HL-60 (cell line): ENCODE measurements around the gene SNX3.

Experiments
- DNase-seq, 2 experiments: peaks; one replicate each; pipeline ENCODE4 v3.0.0-alpha.2; 2010 to 2020; ENCODE audit warnings: low read depth in 1 of 2, low spot score in 1 of 2
- H3K27ac ChIP-seq: fragments of 250-450 bp; sonication (Bioruptor Pico); replicated peaks from 2 replicates; pipeline ENCODE4 v1.5.1; 2020; ENCODE audit warnings: mild to moderate bottlenecking, moderate library complexity
- H3K27me3 ChIP-seq: fragments of 250-450 bp; sonication (Bioruptor Pico); 2 replicates; pipeline ENCODE4 v1.5.1; 2021; ENCODE audit warnings: mild to moderate bottlenecking, moderate library complexity; ENCODE audit not compliant: insufficient read depth, poor library complexity, severe bottlenecking
- H3K4me3 ChIP-seq: replicated peaks from 2 replicates; pipeline ENCODE4 v1.5.1; 2011; ENCODE audit warnings: mild to moderate bottlenecking, control low read depth, low read length; ENCODE audit not compliant: insufficient read depth
- GABPA ChIP-seq: IDR thresholded peaks from 2 replicates; pipeline ENCODE4 v1.6.1; 2012; ENCODE audit warnings: low read depth
- POLR2AphosphoS5 ChIP-seq: IDR thresholded peaks from 2 replicates; pipeline ENCODE4 v1.6.1; 2012; ENCODE audit warnings: low read depth
- REST ChIP-seq: IDR thresholded peaks from 2 replicates; pipeline ENCODE4 v1.6.1; 2012; ENCODE audit warnings: low read depth; ENCODE audit not compliant: insufficient replicate concordance
- SPI1 ChIP-seq: IDR thresholded peaks from 2 replicates; pipeline ENCODE4 v1.6.1; 2012; ENCODE audit warnings: low read depth, mild to moderate bottlenecking, borderline replicate concordance
- TF ChIP-seq, protein P1 (sequence below): IDR thresholded peaks from one replicate; pipeline ENCODE4 v1.5.1; 2011; ENCODE audit warnings: low read length, control low read depth, inconsistent platforms; ENCODE audit not compliant: insufficient read depth

The SNX3 gene

GRCh38 chr6:108186226-108186625 lies 74.6 kb downstream of the SNX3 start:
- TF ChIP-seq REST (no peak), POLR2AphosphoS5 (no peak), SPI1 (no peak), GABPA (no peak)
- TF ChIP-seq, protein P1, sequence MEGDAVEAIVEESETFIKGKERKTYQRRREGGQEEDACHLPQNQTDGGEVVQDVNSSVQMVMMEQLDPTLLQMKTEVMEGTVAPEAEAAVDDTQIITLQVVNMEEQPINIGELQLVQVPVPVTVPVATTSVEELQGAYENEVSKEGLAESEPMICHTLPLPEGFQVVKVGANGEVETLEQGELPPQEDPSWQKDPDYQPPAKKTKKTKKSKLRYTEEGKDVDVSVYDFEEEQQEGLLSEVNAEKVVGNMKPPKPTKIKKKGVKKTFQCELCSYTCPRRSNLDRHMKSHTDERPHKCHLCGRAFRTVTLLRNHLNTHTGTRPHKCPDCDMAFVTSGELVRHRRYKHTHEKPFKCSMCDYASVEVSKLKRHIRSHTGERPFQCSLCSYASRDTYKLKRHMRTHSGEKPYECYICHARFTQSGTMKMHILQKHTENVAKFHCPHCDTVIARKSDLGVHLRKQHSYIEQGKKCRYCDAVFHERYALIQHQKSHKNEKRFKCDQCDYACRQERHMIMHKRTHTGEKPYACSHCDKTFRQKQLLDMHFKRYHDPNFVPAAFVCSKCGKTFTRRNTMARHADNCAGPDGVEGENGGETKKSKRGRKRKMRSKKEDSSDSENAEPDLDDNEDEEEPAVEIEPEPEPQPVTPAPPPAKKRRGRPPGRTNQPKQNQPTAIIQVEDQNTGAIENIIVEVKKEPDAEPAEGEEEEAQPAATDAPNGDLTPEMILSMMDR, result no peak
- DNase-seq, result no peak
- Histone ChIP-seq H3K4me3 (no peak overlapping the region), H3K27me3 (peaks cover 9% of the 10 kb centered on the region), H3K27ac (no peak overlapping the region)

DNA sequence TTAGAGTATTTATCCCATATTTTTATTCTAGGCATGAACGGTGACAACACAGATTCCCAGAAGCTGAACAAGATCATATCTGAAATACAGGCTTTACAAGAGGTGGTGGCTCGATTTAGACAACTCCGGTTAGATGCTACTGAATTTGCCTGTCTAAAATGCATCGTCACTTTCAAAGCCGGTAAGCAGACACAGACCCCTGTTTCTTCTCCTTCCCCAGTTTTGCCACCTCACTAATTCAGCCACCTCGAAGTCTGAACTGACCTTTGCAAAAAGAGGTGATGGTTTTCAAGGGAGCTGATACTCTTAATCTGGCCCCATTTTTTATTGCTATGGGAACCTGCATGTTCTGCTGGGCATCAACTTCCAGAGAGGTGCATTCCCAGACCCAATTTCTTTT lies 80.1 kb downstream of the SNX3 start:
- no peak overlapping the region for H3K27ac ChIP-seq
- H3K4me3 ChIP-seq, result no peak overlapping the region
- no peak for DNase-seq
- no peak for TF ChIP-seq GABPA
- no peak for TF ChIP-seq SPI1
- TF ChIP-seq REST, result no peak
- TF ChIP-seq, protein P1, result no peak
- no peak for TF ChIP-seq POLR2AphosphoS5
- H3K27me3 ChIP-seq, result peaks cover 22% of the 10 kb centered on the region

DNA sequence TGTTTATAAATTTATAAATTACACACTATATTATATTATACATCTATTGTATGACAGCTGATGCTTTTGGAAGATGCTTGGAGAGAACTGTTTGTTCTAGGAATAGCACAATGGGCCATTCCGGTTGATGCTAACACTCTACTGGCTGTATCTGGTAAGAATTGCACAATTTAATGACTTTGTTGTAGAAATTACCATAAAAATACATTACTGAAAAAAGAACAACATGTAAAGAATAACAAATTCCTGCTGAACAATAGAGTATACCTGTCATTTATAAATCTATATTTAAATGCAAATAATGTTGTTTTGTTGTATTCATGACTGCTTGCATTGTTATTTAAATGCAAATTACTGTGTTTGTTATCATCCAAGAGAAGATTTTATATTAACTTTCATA lies 80.6 kb downstream of the SNX3 start:
- TF ChIP-seq POLR2AphosphoS5, result no peak
- TF ChIP-seq SPI1, result no peak
- TF ChIP-seq, protein P1, result no peak
- TF ChIP-seq REST, result no peak
- no peak for TF ChIP-seq GABPA
- Histone ChIP-seq H3K27me3 (peaks cover 27% of the 10 kb centered on the region), H3K27ac (no peak overlapping the region), H3K4me3 (no peak overlapping the region)
- no peak for DNase-seq
